B cell (primary cell): ENCODE data around the gene NR6A1. TPM values are rescaled to one million over a fixed set of nuclear protein-coding genes. Genes with fewer than 3 reads are reported as not detected.

Experiments
- ATAC-seq: fragments of 200-7000 bp; cut with Tn5 transposase; one replicate; pipeline ENCODE4 v1.10.0; 2021; ENCODE audit warnings: low read depth, mild to moderate bottlenecking, moderate number of reproducible peaks, moderate library complexity
- CTCF ChIA-PET: fragments of 350-600 bp; sonication (Branson Sonifier 250); formaldehyde crosslinking; loops from one replicate; lab custom pipeline; 2021; ENCODE audit warnings: antibody characterized with exemption, inconsistent platforms; lab: Charles Lee
- POLR2A ChIA-PET: fragments of 350-600 bp; sonication (Branson Sonifier 250); formaldehyde crosslinking; loops from one replicate; lab custom pipeline; 2021; ENCODE audit warnings: antibody characterized with exemption; lab: Charles Lee
- DNase-seq: peaks from one replicate; pipeline ENCODE4 v3.0.0; 2013
- H2AFZ ChIP-seq: 2 replicates; pipeline ENCODE4 v1.6.1; 2012; ENCODE audit warnings: mild to moderate bottlenecking, low read depth, low read length; ENCODE audit not compliant: insufficient read depth, poor library complexity, severe bottlenecking
- H3K27ac ChIP-seq, 2 donors: 1 replicate in 1 of 2; 2 replicates in 1 of 2; pipeline ENCODE4 v1.5.1; 2012 to 2013; ENCODE audit warnings: low read length in 2 of 2, mild to moderate bottlenecking in 2 of 2, moderate library complexity in 1 of 2
- H3K27me3 ChIP-seq, 4 experiments: fragments of 200-600 bp in 1 of 4; sonication (generic) in 1 of 4; replicated peaks in 1 of 4; 1 replicate in 2 of 4; 2 replicates in 2 of 4; pipeline versions ENCODE4 v1.6.1 to v1.7.0; 2013 to 2016; ENCODE audit warnings: low read length in 3 of 4, mild to moderate bottlenecking in 2 of 4, mixed read lengths in 1 of 4, moderate library complexity in 1 of 4; ENCODE audit not compliant: insufficient read depth in 4 of 4, control insufficient read depth in 3 of 4; ENCODE audit errors: control extremely low read depth in 1 of 4
- H3K36me3 ChIP-seq, 2 experiments: replicated peaks in 1 of 2; 1 replicate in 1 of 2; 2 replicates in 1 of 2; pipeline versions ENCODE4 v1.6.1 to v1.7.1; 2013; ENCODE audit warnings: low read length in 1 of 2; ENCODE audit not compliant: insufficient read depth in 2 of 2, control insufficient read depth in 1 of 2; ENCODE audit errors: control extremely low read depth in 1 of 2, extremely low read depth in 1 of 2
- H3K4me1 ChIP-seq, 2 donors: fragments of 200-600 bp in 1 of 2; sonication (generic) in 1 of 2; 1 replicate in 1 of 2; 2 replicates in 1 of 2; pipeline versions ENCODE4 v1.5.1 to v1.6.1; 2013 to 2017; ENCODE audit warnings: low read length in 2 of 2; ENCODE audit not compliant: control insufficient read depth in 2 of 2, insufficient read depth in 2 of 2
- H3K4me2 ChIP-seq: replicated peaks from 2 replicates; pipeline ENCODE3; 2012; ENCODE audit warnings: mild to moderate bottlenecking, low read depth, low read length; ENCODE audit not compliant: poor library complexity, severe bottlenecking
- H3K4me3 ChIP-seq, 5 experiments: fragments of 200-600 bp in 1 of 5; sonication (generic) in 1 of 5; 1 replicate in 3 of 5; 2 replicates in 2 of 5; pipeline versions ENCODE4 v1.5.1 to v1.7.0; 2011 to 2016; ENCODE audit warnings: low read length in 4 of 5, mild to moderate bottlenecking in 4 of 5, low read depth in 2 of 5, control low read depth in 1 of 5, moderate library complexity in 1 of 5; ENCODE audit not compliant: insufficient read depth in 1 of 5; ENCODE audit errors: control extremely low read depth in 1 of 5, extremely low read depth in 1 of 5
- H3K79me2 ChIP-seq: fragments of 200-600 bp; sonication (generic); one replicate; pipeline ENCODE4 v1.6.0; 2016; ENCODE audit warnings: low read length; ENCODE audit not compliant: control insufficient read depth, insufficient read depth
- H3K9ac ChIP-seq: fragments of 200-600 bp; sonication (generic); 2 replicates; pipeline ENCODE4 v1.6.1; 2017; ENCODE audit warnings: mild to moderate bottlenecking, low read length, moderate library complexity
- H3K9me3 ChIP-seq, 3 donors: one replicate each; pipeline versions ENCODE4 v1.6.1 to v1.7.1; 2013; ENCODE audit warnings: low read length in 2 of 3; ENCODE audit not compliant: control insufficient read depth in 2 of 3, insufficient read depth in 1 of 3; ENCODE audit errors: control extremely low read depth in 1 of 3
- H4K20me1 ChIP-seq: 2 replicates; pipeline ENCODE4 v1.6.0; 2012; ENCODE audit warnings: mild to moderate bottlenecking, low read length; ENCODE audit not compliant: insufficient read depth, control insufficient read depth, poor library complexity, severe bottlenecking
- H3K27ac Mint-ChIP-seq: one replicate; pipeline ENCODE4 v1.8.0; 2021; ENCODE audit warnings: mixed read lengths
- H3K27me3 Mint-ChIP-seq: one replicate; pipeline ENCODE4 v1.8.0; 2021; ENCODE audit warnings: mixed read lengths
- H3K4me1 Mint-ChIP-seq: one replicate; pipeline ENCODE4 v1.8.0; 2021; ENCODE audit warnings: mixed read lengths
- H3K4me3 Mint-ChIP-seq: one replicate; pipeline ENCODE4 v1.8.0; 2021; ENCODE audit warnings: mixed read lengths
- H3K9me3 Mint-ChIP-seq: one replicate; pipeline ENCODE4 v1.8.0; 2022; ENCODE audit warnings: mixed read lengths; ENCODE audit not compliant: insufficient read depth
- EZH2 ChIP-seq: IDR thresholded peaks from 2 replicates; pipeline ENCODE4 v1.6.1; 2012; ENCODE audit warnings: borderline replicate concordance, low read depth, mild to moderate bottlenecking, moderate library complexity, low read length; ENCODE audit not compliant: insufficient read depth, poor library complexity, severe bottlenecking
- WGBS: methylation state at CpG from one replicate; pipeline ENCODE4 v1.1.5; 2013; ENCODE audit warnings: missing lambda C conversion rate; ENCODE audit not compliant: insufficient coverage; 5-methylcytosine and 5-hydroxymethylcytosine counted together
- intact Hi-C: fragments of 100-400 bp; cut with micrococcal nuclease; formaldehyde crosslinking; loops from one replicate; pipeline ENCODE4 v1.10.0; 2022
- polyA minus RNA-seq: library from RNA; depleted of rRNA, polyadenylated mRNA; stranded (reverse); fragments of >200 nt; gene quantifications from 2 replicates; pipeline ENCODE4 v1.2.3, GENCODE V29; 2012
- polyA plus RNA-seq: library from polyadenylated mRNA; depleted of rRNA; stranded (reverse); fragments of >200 nt; gene quantifications from 2 replicates; pipeline ENCODE4 v1.2.3, GENCODE V29; 2012
- total RNA-seq, 2 donors: library from RNA; stranded (reverse); fragments of 120-200 nt in 1 of 2; gene quantifications; 1 replicate in 1 of 2; 2 replicates in 1 of 2; pipeline versions ENCODE4 v1.2.3 to v1.2.4, GENCODE V29; 2013 to 2022
- TF ChIP-seq, protein P1 (sequence below): fragments of 200-600 bp; IDR thresholded peaks from one replicate; pipeline ENCODE4 v1.8.0; 2022; ENCODE audit warnings: antibody characterized with exemption, mild to moderate bottlenecking

NR6A1 gene
- 0.66 and 0.67 TPM in 2 replicates for total RNA-seq
- 0.14 TPM for total RNA-seq (2013)
- 0.09 and 0.13 TPM in 2 replicates for polyA plus RNA-seq
- polyA minus RNA-seq: 0.43 and 0.64 TPM in 2 replicates

DNA sequence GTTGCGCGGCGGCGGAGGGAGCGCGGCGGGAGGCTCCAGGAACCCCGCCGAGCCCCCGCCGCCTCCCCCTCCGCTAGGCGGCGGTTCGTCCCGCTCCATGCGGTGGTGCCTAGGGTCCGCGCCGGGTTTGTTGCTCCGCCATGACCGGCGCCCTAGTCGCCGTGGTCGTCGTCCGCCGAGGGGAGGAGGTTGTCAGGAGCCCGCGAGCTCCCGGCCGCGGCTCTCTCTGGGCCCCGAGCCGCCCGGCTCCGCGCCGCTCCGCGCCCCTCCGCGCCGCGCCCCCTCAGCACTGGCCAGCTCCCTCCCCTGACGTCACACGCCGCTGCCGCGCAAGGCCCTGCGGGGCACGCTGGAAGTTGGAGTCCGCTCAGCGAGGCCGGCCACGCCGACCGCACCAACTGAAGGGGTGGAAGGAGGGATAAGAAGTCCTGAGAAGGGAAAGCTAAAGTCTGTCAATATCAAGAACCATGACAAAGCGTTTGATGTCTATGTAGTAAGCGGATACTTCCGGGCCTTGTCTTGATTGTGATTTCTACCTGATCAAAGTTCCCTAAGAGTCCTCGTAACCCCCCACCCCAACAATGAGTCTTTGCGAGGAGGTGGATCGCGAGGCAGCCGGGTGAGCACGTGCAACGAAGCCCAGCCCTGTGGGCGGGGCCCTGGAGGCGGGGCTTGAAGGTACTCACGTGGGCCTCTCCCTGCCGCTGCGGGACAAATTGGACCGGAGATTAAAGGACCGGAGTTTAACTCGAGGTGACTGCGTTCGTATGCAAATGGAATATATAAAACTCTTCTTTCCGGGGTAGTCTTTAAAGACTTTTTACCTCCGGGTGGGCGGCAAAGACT lies at the start of gene NR6A1:
Gene NR6A1 (minus strand): TSS at position 291 of the 846 bp plus-strand sequence.
- Histone ChIP-seq H2AFZ (peak within 1 kb of the TSS; percentile 83), H3K4me1 (peaks cover 29 to 35% of the 10 kb centered on the region in 2 donors), H3K27me3 (peaks cover 0 to 49% (median 46%) of the 10 kb centered on the region in 4 experiments), H3K79me2 (no peaks in the 10 kb centered on the region), H3K4me3 (peak within 1 kb of the TSS; percentile 43 to 92 (median 77)), H3K4me2 (peak within 1 kb of the TSS; percentile 98), H3K27ac (peak within 1 kb of the TSS; percentile 62 to 68), H3K36me3 (no peaks in the 10 kb centered on the region), H4K20me1 (no peaks in the 10 kb centered on the region), H3K9me3 (no peaks in the 10 kb centered on the region), H3K9ac (peak within 1 kb of the TSS; percentile 77)
- intact Hi-C loops: loop anchor here (1.0 to 10.0 kb wide), 7 partner anchors 90 to 491 kb away; partner anchors contain the start of genes GAPVD1, GOLGA1, HSPA5 and PPP6C
- Mint-ChIP-seq H3K9me3 (no peaks in the 10 kb centered on the region), H3K27ac (peak within 1 kb of the TSS; percentile 95), H3K4me1 (peaks cover 39% of the 10 kb centered on the region), H3K27me3 (peaks cover 55% of the 10 kb centered on the region), H3K4me3 (peak within 1 kb of the TSS; percentile 97)
- ChIA-PET POLR2A (interaction anchor here (1.0 to 1.7 kb wide), 3 partner anchors 83 to 91 kb away, joined by 4 to 6 read pairs (median 5); partner anchors contain the start of genes ARPC5L and WDR38), CTCF (interaction anchor here (0.6 to 12.0 kb wide), 15 partner anchors 10 to 371 kb away, joined by 3 to 345 read pairs (median 4); partner anchors contain the start of genes ARPC5L, RPL35 and WDR38)
- under 1% methylated on average over 74 of the region's 82 CpGs for WGBS
- ATAC-seq (peak; percentile 87), DNase-seq (peak; percentile 98)
- TF ChIP-seq EZH2: no peak
- TF ChIP-seq, protein P1, sequence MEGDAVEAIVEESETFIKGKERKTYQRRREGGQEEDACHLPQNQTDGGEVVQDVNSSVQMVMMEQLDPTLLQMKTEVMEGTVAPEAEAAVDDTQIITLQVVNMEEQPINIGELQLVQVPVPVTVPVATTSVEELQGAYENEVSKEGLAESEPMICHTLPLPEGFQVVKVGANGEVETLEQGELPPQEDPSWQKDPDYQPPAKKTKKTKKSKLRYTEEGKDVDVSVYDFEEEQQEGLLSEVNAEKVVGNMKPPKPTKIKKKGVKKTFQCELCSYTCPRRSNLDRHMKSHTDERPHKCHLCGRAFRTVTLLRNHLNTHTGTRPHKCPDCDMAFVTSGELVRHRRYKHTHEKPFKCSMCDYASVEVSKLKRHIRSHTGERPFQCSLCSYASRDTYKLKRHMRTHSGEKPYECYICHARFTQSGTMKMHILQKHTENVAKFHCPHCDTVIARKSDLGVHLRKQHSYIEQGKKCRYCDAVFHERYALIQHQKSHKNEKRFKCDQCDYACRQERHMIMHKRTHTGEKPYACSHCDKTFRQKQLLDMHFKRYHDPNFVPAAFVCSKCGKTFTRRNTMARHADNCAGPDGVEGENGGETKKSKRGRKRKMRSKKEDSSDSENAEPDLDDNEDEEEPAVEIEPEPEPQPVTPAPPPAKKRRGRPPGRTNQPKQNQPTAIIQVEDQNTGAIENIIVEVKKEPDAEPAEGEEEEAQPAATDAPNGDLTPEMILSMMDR: peak; percentile 43
